ENCODE measurements around the gene MRPL21. TPM values are rescaled to one million over a fixed set of nuclear protein-coding genes. Genes with fewer than 3 reads are reported as not detected.

MRPL21 gene
- total and polyA plus RNA-seq, 2 of the 8 experiments (the other 6 are each of a cell fraction or from before 2014, with no cell fraction given) = 102 to 107 TPM

- H3K56ac ChIP-seq (replicated peaks; ENCODE audit: insufficient read length, low read depth, low read length) = no peak overlapping the region
- no peak overlapping the region for H4K8ac ChIP-seq (ENCODE audit: extremely low read depth, insufficient read depth, low read length)
- no peak overlapping the region for H3K4ac ChIP-seq (replicated peaks; ENCODE audit: insufficient read length, low read depth, low read length)
- no peak overlapping the region for H3K27ac ChIP-seq (ENCODE audit: low read depth, low read length)
- no peaks in the 10 kb centered on the region; the same call in 1 of the 2 replicates for H3K79me1 ChIP-seq (ENCODE audit: low read depth, low read length)
- TF ChIP-seq TBP (IDR thresholded peaks at IDR 0.05; ENCODE audit: low read depth, low read length) = no peak
- no peak for TF ChIP-seq HDAC6 (IDR thresholded peaks at IDR 0.05; ENCODE audit: low read depth, low read length)
- TF ChIP-seq YY1 (IDR thresholded peaks at IDR 0.05; ENCODE audit: low read depth, low read length) = no peak
- TF ChIP-seq MAFK (IDR thresholded peaks at IDR 0.05; ENCODE audit: low read depth, low read length) = no peak
- TF ChIP-seq JUN (IDR thresholded peaks at IDR 0.05; ENCODE audit: low read depth, low read length) = no peak
- no peak for TF ChIP-seq SP2 (IDR thresholded peaks at IDR 0.05; ENCODE audit: low read length)
- TF ChIP-seq SIX5 (IDR thresholded peaks at IDR 0.05; ENCODE audit: low read depth, low read length) = no peak
- no peaks in the 10 kb centered on the region for H3K9me3 ChIP-seq (ENCODE audit: insufficient read depth in 2 of 2, low read depth in 1 of 2, low read length in 1 of 2)
- ChIA-PET POLR2A (ENCODE audit: partially characterized antibody) (interaction anchor here (1.3 to 1.4 kb wide), 2 partner anchors 9 to 30 kb away, joined by 3 to 5 read pairs; partner anchors contain the start of gene MRPL21), CTCF (ENCODE audit: partially characterized antibody) (interaction anchor here (0.7 to 2.6 kb wide), 5 partner anchors 15 to 122 kb away, joined by 3 to 6 read pairs (median 3); no protein-coding TSS in a partner anchor)
- H2BK5ac ChIP-seq (ENCODE audit: low read depth, low read length) = no peak overlapping the region
- H2AFZ ChIP-seq (ENCODE audit: low read length) = no peak overlapping the region
- no peak overlapping the region for H2BK120ac ChIP-seq (replicated peaks; ENCODE audit: low read depth, low read length)
- 96% methylated on average over 23 of the region's 24 CpGs; no CpG with 5 or more reads in 1 of the 2 experiments for WGBS, 2 experiments (ENCODE audit: extremely low coverage in 1 of 2, insufficient coverage in 1 of 2, insufficient read length in 1 of 2, insufficient replicate concordance in 2 of 2, low coverage in 1 of 2, low lambda C conversion rate in 2 of 2, missing lambda C conversion rate in 1 of 2)
- no peak overlapping the region for H2BK12ac ChIP-seq (ENCODE audit: low read depth, low read length)
- no peaks in the 10 kb centered on the region for H3K79me2 ChIP-seq (ENCODE audit: control insufficient read depth in 1 of 2, insufficient read depth in 2 of 2, low read length in 2 of 2)
- DNase-seq (ENCODE audit: low read depth in 1 of 2, low spot score in 2 of 2) (no peak), FAIRE-seq (no peak)
- H3K9ac ChIP-seq (replicated peaks in 1 of 4; ENCODE audit: extremely low read depth in 1 of 4, low read depth in 3 of 4, low read length in 3 of 4) = no peak overlapping the region
- no peak overlapping the region for H2BK20ac ChIP-seq (ENCODE audit: low read length)
- no peak overlapping the region for H2BK15ac ChIP-seq (ENCODE audit: low read length)
- H2AK5ac ChIP-seq (ENCODE audit: low read depth, low read length) = no peak overlapping the region
- no peaks in the 10 kb centered on the region for H3K23me2 ChIP-seq (ENCODE audit: low read depth, low read length)
- H3K18ac ChIP-seq (ENCODE audit: extremely low read depth, low read length) = no peak overlapping the region
- no peak overlapping the region for H3K4me2 ChIP-seq (ENCODE audit: insufficient read depth in 1 of 2, low read depth in 2 of 2, low read length in 2 of 2)
- peaks cover 3 to 26% (median 17%) of the 10 kb centered on the region in 4 experiments; a peak in 7 of 8 replicates for H3K36me3 ChIP-seq (ENCODE audit: control insufficient read depth in 2 of 4, insufficient read depth in 4 of 4, low read length in 3 of 4)
- H4K91ac ChIP-seq (replicated peaks; ENCODE audit: insufficient read length, low read length) = no peak overlapping the region
- H4K20me1 ChIP-seq (replicated peaks in 1 of 2; ENCODE audit: control insufficient read depth in 1 of 2, insufficient read depth in 2 of 2, low read length in 2 of 2) = peaks cover 3 to 7% of the 10 kb centered on the region in 2 experiments
- H4K5ac ChIP-seq (ENCODE audit: insufficient read length, low read depth, low read length) = no peak overlapping the region
- H3K4me3 ChIP-seq (ENCODE audit: extremely low read depth in 1 of 4, insufficient read depth in 2 of 4, low read depth in 3 of 4, low read length in 4 of 4) = no peak overlapping the region
- no peak overlapping the region for H3K14ac ChIP-seq (ENCODE audit: insufficient read length)
- no peaks in the 10 kb centered on the region for H3K27me3 ChIP-seq (replicated peaks in 1 of 4; ENCODE audit: control insufficient read depth in 3 of 4, extremely low read depth in 1 of 4, insufficient read depth in 3 of 4, low read length in 3 of 4)
- H3K23ac ChIP-seq (ENCODE audit: insufficient read length) = no peak overlapping the region
- no peaks in the 10 kb centered on the region for H3K4me1 ChIP-seq (replicated peaks in 1 of 4; ENCODE audit: control insufficient read depth in 3 of 4, insufficient read depth in 4 of 4, low read length in 3 of 4)
These were observed 29.4 kb upstream of the MRPL21 start for GRCh38 chr11:68932933-68933577.
